HG03039 (cell line): ENCODE measurements around the gene C1orf216.
"Not testable (repeated sequence)": the region's sequence is repeated elsewhere in the genome, so short reads cannot be mapped to it uniquely, and the experiment has no call there.

Experiments used
- ATAC-seq: cut with Tn5 transposase; IDR thresholded peaks from one replicate; pipeline ENCODE4 v1.9.1; 2021; ENCODE audit warnings: mild to moderate bottlenecking, moderate library complexity; ENCODE audit not compliant: unreplicated experiment

C1orf216 gene

GRCh38 chr1:35718492-35719336 lies at the start of gene C1orf216:
Gene C1orf216, minus strand, starts transcription at chr1:35718884. Its CDS starts 2,563 bp downstream, at chr1:35716321.
- peak; percentile 62 for ATAC-seq

- no peak for ATAC-seq
These were observed 45.6 kb upstream of the C1orf216 start for GRCh38 chr1:35764283-35764682.

- ATAC-seq, result no peak
These were observed 44.5 kb upstream of the C1orf216 start for GRCh38 chr1:35763201-35763600.

DNA sequence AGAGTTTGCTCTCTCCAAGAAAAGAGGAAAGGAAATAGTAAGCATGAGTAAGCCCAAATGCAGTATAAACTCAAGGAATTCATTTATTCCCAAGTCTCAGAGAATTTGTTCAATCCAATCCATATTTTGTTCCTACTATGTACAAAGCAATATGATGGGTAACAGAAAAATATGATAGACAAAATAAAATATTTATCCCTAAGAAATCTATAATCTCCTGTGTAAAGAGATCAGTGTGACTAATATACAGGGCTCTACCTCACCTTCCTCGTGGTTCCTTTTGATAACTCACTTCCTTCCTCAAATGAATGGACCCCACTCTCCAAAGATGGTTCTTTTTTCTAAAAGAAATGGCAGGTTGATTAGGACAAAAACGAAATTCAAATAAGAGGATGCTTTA lies 43.5 kb upstream of the C1orf216 start:
- no peak for ATAC-seq

DNA sequence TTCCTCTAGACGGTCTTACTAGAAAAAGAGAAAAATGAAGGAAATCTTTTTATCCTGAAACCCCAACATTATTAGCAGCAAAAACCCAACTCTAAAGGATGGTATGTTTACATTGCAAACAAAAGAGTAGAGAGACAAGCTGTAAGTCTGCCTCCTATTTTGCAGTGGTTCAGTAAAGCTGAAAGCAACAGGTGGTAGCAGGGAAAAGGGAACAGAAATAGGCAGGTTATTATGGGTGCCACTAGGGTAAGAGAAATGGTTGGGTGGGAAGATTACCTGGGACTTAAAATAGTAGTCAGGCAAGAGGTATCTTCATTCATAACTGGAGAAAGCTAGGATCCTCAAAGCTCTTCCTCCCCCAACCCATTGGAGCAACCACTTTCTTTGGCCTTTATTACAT lies 37.4 kb upstream of the C1orf216 start:
- ATAC-seq, result no peak

DNA sequence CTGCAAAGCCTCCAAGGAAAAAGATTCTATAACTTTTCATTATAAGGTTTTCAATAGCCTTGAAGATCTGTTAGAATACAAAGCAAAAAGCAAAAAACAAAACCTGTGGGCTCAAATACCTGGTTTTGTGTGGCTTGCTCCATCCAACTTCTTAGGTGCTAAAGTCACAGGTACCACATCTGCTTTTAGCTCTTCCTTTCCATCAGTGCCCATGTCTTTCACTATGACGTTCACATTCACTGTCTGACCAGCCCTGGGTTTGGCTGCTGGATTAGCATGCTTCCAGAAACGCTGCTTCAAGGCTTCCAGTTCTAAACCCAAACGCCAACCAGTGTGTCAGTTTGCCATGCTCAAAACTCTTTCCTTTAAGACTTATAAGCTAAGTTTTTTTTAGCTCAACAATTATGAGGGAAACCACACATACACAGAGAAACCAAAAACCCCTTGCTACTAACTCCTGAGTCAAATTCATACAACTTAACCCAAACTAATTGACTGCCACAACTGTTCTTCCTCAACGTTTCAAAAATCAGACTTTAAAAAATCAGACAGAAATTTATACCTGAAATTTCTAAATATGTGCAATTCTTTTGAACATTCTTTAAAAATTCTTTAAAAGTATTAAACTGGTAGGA lies 35.1 kb upstream of the C1orf216 start:
- no peak for ATAC-seq

- ATAC-seq, result no peak
These were observed 29.6 kb upstream of the C1orf216 start for GRCh38 chr1:35748326-35748725.

- no peak for ATAC-seq
These were observed 26.5 kb upstream of the C1orf216 start for GRCh38 chr1:35745124-35745730.

DNA sequence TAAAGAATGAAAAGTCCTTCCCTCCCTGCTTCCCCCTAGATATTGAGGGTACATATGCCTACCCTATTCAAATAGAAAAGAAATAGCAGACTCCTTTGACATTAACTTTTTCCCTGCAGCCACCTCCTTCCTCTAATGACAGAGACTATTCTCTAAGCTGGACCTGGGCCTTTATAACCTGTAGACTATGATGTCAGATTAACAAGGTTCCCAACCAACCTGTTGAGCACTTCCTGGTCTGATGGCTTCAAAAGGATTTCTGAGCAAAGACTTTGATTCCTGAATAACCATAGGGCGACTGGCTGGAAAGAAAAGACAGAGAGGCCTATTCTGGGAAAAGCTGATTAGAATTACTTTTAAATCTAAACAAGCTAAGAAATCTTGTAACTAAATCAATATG lies 18.4 kb upstream of the C1orf216 start:
- ATAC-seq, result no peak

DNA sequence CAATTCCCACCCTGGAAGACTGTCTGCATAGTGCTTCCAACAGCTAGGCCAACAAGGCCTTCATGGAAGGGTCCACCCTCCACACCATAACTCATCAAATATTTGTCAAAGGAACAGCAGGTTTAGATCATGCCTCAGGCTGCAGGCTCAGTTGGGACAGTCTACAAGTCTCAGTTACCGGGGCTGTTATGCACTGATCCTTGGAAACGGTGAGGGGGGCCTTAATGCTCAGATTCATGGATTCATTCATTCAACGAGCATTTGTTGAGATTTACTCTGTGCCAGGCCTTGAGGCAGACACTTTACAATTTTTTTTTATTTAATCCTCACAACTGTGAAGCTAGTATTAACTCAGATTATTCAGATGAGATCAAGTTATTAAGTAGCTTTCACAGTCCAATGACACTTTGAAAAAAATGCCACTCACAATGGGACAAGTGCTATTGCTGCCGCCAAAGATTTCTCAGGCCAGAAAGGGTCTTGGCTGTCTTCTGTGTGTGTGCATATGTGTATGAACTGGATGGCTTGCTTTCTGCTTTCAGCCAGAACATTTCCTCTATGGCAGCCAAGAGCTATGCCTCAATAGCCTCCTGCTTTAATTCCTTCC lies 8.9 kb upstream of the C1orf216 start:
- ATAC-seq, result no peak

- ATAC-seq, result no peak
These were observed 8.1 kb upstream of the C1orf216 start for GRCh38 chr1:35726450-35727433.

- no peak for ATAC-seq
These were observed 6.9 kb upstream of the C1orf216 start for GRCh38 chr1:35725596-35725995.

DNA sequence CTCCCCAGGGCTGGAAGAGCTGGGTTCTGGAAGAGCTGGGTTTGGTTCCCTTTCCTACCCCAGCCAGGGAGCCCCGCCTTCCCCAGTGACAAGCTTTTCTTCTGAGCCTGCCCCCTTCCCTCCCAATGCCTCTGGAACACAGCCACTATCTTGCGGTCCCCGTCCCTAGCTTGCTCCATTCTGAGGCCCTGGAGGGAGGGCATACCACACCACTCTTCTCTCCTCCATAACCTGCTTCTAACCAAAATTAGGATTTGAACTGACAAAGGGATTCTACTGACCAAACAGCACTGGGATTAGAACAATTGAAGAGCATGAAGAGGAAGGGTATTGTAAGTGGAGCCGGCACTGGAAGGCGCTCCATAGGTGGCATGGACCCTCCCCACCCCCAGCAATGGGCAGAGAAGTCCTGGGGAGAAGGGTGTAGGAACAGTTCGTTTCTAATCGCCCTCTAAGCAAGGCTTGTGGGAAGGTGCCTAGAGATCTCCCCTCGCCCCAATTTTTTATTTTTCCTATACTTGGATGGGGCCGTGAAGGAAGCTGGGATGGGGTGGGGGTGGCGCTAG lies 690 bp downstream of the C1orf216 start:
- no peak for ATAC-seq

DNA sequence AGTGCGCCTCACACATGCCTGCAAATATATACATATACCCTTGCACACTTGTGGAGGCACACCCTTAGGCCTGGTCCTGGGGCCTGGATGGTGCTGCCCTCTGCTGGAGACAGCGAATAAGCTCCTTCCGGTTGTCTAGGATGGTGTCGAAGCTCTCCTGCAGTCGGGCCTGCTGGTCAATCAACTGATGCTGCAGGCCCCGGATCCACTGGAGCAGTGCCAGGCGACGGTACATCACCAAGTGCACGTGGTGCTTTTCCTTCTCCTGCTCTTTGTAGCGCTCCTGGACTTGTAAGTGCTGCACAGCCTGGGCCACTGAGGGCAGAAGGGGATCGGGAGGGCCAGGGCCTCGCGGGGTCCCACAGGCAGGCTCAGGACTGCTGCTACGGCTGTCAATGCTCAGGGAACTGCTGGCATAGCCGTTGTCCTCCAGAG lies 3.1 kb downstream of the C1orf216 start:
- no peak for ATAC-seq

GRCh38 chr1:35714921-35715567 lies 3.6 kb downstream of the C1orf216 start:
- no peak for ATAC-seq

DNA sequence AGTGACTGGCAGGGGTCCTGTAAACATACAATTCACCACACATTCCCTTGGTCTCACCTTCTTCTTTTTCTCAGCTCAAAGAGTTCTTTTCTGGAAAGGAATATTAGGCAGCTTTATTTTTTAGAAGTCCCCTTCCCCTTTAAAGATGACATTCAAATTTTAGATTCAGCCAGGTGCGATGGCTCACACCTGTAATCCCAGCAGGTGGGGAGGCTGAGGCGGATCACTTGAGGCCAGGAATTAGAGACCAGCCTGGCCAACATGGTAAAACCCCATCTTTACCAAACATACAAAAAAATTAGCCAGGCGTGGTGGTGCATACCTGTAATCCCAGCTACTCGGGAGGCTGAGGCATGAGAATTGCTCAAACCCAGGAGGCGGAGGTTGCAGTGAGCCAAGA lies 7.6 kb downstream of the C1orf216 start:
- ATAC-seq, result not testable (repeated sequence)

GRCh38 chr1:35708952-35709351 lies 9.7 kb downstream of the C1orf216 start:
- no peak for ATAC-seq

GRCh38 chr1:35708441-35708921 lies 10.2 kb downstream of the C1orf216 start:
- no peak for ATAC-seq
